Psoas muscle (tissue), 8 donors: ENCODE data around the gene FOXP3. TPM values are rescaled to one million over a fixed set of nuclear protein-coding genes. Genes with fewer than 3 reads are reported as not detected.

Experiments
- ATAC-seq, 4 donors: fragments of 200-7000 bp; cut with Tn5 transposase; one replicate each; pipeline ENCODE4 v1.9.1; 2020; ENCODE audit warnings: moderate library complexity in 3 of 4, mild to moderate bottlenecking in 2 of 4
- DNase-seq, 2 donors: peaks; one replicate each; pipeline ENCODE4 v3.0.0-alpha.2; 2020
- H3K27ac ChIP-seq: fragments of 200-600 bp; one replicate; pipeline ENCODE4 v1.8.0; 2022
- H3K27me3 ChIP-seq, 3 donors: fragments of 200-600 bp in 1 of 3; one replicate each; pipeline versions ENCODE4 v1.6.1 to v1.8.0; 2013 to 2022; ENCODE audit warnings: low read length in 2 of 3, mild to moderate bottlenecking in 2 of 3, moderate library complexity in 1 of 3; ENCODE audit not compliant: insufficient read depth in 3 of 3
- H3K36me3 ChIP-seq, 2 donors: fragments of 200-600 bp in 1 of 2; one replicate each; pipeline versions ENCODE4 v1.6.1 to v1.8.0; 2013 to 2022; ENCODE audit warnings: low read depth in 1 of 2, mild to moderate bottlenecking in 1 of 2, moderate library complexity in 1 of 2; ENCODE audit not compliant: insufficient read depth in 1 of 2
- H3K4me1 ChIP-seq: fragments of 200-600 bp; one replicate; pipeline ENCODE4 v1.8.0; 2022
- H3K4me3 ChIP-seq: fragments of 200-600 bp; one replicate; pipeline ENCODE4 v1.8.0; 2022; ENCODE audit warnings: mild to moderate bottlenecking
- H3K9me3 ChIP-seq: fragments of 200-600 bp; one replicate; pipeline ENCODE4 v1.8.0; 2022
- WGBS, 3 donors: extraction: QIAGEN DNeasy Blood & Tissue Kit; methylation state at CpG; one replicate each; pipeline versions ENCODE4 v1.1.6 to v1.1.7; 2013; 5-methylcytosine and 5-hydroxymethylcytosine counted together
- intact Hi-C, 2 donors: fragments of 100-400 bp; cut with DNase I; formaldehyde crosslinking; loops; one replicate each; pipeline versions ENCODE4 v1.11.0 to v1.14.2; 2022
- long read RNA-seq, 2 donors: library from polyadenylated mRNA; unstranded; transcript quantifications; one replicate each; pipeline ENCODE4 v2.0.0, GENCODE V29; 2021
- polyA plus RNA-seq, 3 donors: library from polyadenylated mRNA; stranded (reverse); fragments of 200-250 nt; gene quantifications; one replicate each; pipeline ENCODE4 v1.2.3, GENCODE V29; 2013
- total RNA-seq, 4 donors: library from RNA; stranded (reverse); fragmentation: NEBNext Ultra II Directional in 2 of 4; extraction: Animal tissue kit (Norgen Biotek cat#: 25700) in 2 of 4; gene quantifications; one replicate each; pipeline versions ENCODE4 v1.2.1 to v1.2.4, GENCODE V29; 2021 to 2023
- TF ChIP-seq, protein P1 (sequence below): fragments of 200-600 bp; IDR thresholded peaks from one replicate; pipeline ENCODE4 v1.8.0; 2022; ENCODE audit warnings: antibody characterized with exemption
- donor health status: healthy with polysubstance abuse.
- donor health status: DM: no; HTN: no; CAD: no; lungs with moderate emphysema.
- donor health status: Bipolar disorder and iron deficiency.
- donor health status: healthy.
- donor health status: DM: yes; HTN: yes; CAD: no.
- donor health status: DM: no; HTN: no; CAD: no.
- donor health status: DM: no; HTN: no; CAD: no.
- donor health status: DM: yes; HTN: yes; CAD: no.

The FOXP3 gene, protein sequence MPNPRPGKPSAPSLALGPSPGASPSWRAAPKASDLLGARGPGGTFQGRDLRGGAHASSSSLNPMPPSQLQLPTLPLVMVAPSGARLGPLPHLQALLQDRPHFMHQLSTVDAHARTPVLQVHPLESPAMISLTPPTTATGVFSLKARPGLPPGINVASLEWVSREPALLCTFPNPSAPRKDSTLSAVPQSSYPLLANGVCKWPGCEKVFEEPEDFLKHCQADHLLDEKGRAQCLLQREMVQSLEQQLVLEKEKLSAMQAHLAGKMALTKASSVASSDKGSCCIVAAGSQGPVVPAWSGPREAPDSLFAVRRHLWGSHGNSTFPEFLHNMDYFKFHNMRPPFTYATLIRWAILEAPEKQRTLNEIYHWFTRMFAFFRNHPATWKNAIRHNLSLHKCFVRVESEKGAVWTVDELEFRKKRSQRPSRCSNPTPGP
- total RNA-seq (not detected), polyA plus RNA-seq (under 1 TPM in 2 of 3 donors, not detected in 1; 0.03 to 0.05 TPM)
- long read RNA-seq, donor 1 = 0 reads
- long read RNA-seq, donor 2 = 0 reads

- WGBS, 3 donors = 81 to 90% (median 88%) methylated on average over 11 of the region's 11 CpGs
- Histone ChIP-seq H3K4me1 (no peaks in the 10 kb centered on the region), H3K4me3 (no peak within 1 kb of the TSS), H3K27me3 (peaks cover 0 to 4% (median 0%) of the 10 kb centered on the region in 3 donors), H3K9me3 (no peaks in the 10 kb centered on the region), H3K27ac (no peak within 1 kb of the TSS), H3K36me3 (no peaks in the 10 kb centered on the region)
- no peak for DNase-seq
- no peak for ATAC-seq
- intact Hi-C loops = no loop called here
- TF ChIP-seq, protein P1, sequence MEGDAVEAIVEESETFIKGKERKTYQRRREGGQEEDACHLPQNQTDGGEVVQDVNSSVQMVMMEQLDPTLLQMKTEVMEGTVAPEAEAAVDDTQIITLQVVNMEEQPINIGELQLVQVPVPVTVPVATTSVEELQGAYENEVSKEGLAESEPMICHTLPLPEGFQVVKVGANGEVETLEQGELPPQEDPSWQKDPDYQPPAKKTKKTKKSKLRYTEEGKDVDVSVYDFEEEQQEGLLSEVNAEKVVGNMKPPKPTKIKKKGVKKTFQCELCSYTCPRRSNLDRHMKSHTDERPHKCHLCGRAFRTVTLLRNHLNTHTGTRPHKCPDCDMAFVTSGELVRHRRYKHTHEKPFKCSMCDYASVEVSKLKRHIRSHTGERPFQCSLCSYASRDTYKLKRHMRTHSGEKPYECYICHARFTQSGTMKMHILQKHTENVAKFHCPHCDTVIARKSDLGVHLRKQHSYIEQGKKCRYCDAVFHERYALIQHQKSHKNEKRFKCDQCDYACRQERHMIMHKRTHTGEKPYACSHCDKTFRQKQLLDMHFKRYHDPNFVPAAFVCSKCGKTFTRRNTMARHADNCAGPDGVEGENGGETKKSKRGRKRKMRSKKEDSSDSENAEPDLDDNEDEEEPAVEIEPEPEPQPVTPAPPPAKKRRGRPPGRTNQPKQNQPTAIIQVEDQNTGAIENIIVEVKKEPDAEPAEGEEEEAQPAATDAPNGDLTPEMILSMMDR = no peak
Observed at GRCh38 chrX:49264460-49264859, at the start of gene FOXP3. TSS of gene FOXP3 (minus strand) at chrX:49264710. CDS start at chrX:49258505, 6,205 bp downstream.

- no peak overlapping the region for H3K27ac ChIP-seq
- TF ChIP-seq, protein P1 = no peak
- DNase-seq = no peak
- H3K9me3 ChIP-seq = no peaks in the 10 kb centered on the region
- WGBS, 3 donors = 71 to 89% (median 85%) methylated on average over 2 of the region's 2 CpGs
- no peak for ATAC-seq
- H3K36me3 ChIP-seq = no peaks in the 10 kb centered on the region
- H3K4me1 ChIP-seq = no peaks in the 10 kb centered on the region
- H3K27me3 ChIP-seq = peaks cover 0 to 9% (median 0%) of the 10 kb centered on the region in 3 donors
- H3K4me3 ChIP-seq = no peak overlapping the region
- intact Hi-C loops = no loop called here
Observed at GRCh38 chrX:49312176-49312575, 47.7 kb upstream of the FOXP3 start.

DNA sequence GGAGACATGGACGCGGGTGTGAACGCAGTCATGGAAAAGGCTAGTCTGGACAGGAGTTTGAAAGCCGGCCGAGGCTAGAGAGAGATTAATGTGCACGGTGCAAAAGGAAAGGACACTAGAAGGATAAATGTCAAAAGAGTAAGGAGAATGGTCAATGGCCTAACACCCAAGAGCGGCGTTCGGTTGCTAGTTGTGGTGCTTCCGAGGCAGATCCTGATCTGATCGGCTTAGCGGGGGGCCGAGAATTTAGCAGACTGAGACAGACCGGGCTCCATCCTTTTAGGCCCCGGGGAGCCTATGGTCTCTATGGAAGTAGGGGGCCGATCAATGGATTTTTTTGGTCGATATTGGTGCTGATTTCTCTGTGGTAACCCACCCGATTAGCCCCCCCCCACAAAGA is 45.9 kb upstream of the FOXP3 start:
- Histone ChIP-seq H3K27ac (no peak overlapping the region), H3K27me3 (peaks cover 0 to 9% (median 0%) of the 10 kb centered on the region in 3 donors), H3K36me3 (no peaks in the 10 kb centered on the region), H3K4me3 (peak overlapping the region; percentile 64), H3K4me1 (no peaks in the 10 kb centered on the region), H3K9me3 (no peaks in the 10 kb centered on the region)
- intact Hi-C loops = no loop called here
- DNase-seq (no peak), ATAC-seq (no peak)
- TF ChIP-seq, protein P1 = no peak
- 56 to 65% (median 62%) methylated on average over 18 of the region's 18 CpGs for WGBS, 3 donors

DNA sequence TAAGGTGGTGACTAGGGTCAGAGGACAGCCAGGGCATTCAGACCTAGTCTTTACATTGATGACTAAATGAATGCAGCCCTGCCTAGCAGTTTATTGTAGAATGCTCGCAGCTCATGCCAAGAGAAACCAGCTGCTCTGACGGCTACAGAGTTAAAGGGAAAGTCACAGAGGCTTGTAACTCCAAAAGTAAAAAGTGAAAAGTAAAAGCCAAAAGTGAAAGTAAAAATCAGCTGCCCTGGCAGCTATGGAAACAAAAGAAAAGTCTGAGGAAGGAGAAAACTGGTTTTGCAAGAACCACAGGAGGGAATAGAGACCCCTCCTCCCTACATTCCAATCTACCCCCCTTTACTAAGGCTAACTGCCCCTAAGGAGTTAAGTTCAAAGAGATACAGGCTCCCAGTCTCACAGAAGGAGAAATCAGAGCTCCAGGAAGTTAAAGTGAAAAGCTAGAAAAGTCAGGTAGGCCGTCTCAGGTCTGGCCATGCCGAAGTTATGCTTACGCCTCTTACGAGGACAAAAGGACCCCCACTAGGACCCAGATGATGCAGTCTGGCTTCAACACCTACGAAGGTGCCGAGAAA is 45.0 kb upstream of the FOXP3 start:
- no peaks in the 10 kb centered on the region for H3K9me3 ChIP-seq
- peak overlapping the region; percentile 23 for H3K27ac ChIP-seq
- WGBS, 3 donors = 3 to 26% (median 6%) methylated on average over 8 of the region's 8 CpGs
- DNase-seq (no peak), ATAC-seq (peak in 1 of 4 donors; percentile 50)
- no peaks in the 10 kb centered on the region for H3K4me1 ChIP-seq
- no peaks in the 10 kb centered on the region for H3K36me3 ChIP-seq
- intact Hi-C loops = no loop called here
- peak overlapping the region; percentile 64 for H3K4me3 ChIP-seq
- H3K27me3 ChIP-seq = peaks cover 0 to 9% (median 0%) of the 10 kb centered on the region in 3 donors
- TF ChIP-seq, protein P1 = no peak
